ENCODE data around the gene GNPAT.

- TF ChIP-seq TAF1 (IDR thresholded peaks at IDR 0.05; ENCODE audit: borderline replicate concordance, low read depth, low read length) (no peak), POLR2A (IDR thresholded peaks at IDR 0.05; ENCODE audit: low read depth, low read length) (no peak), POLR2AphosphoS5 (IDR thresholded peaks at IDR 0.05; ENCODE audit: low read depth, low read length) (no peak)
Observed at GRCh38 chr1:231248778-231249177, 7.8 kb downstream of the GNPAT start.
